CD4-positive, alpha-beta memory T cell (primary cell): ENCODE results near the gene MAIP1. TPM values are rescaled to one million over a fixed set of nuclear protein-coding genes. Genes with fewer than 3 reads are reported as not detected.
A peak's percentile ranks its signal among the peaks of the same experiment; 100 is the strongest.

ENCODE experiments used
- CTCF ChIA-PET: fragments of 350-600 bp; sonication (Branson Sonifier 250); formaldehyde crosslinking; loops from one replicate; lab custom pipeline; 2021; ENCODE audit warnings: inconsistent platforms; ENCODE audit not compliant: partially characterized antibody; lab: Charles Lee
- POLR2A ChIA-PET: fragments of 350-600 bp; sonication (Branson Sonifier 250); formaldehyde crosslinking; loops from one replicate; lab custom pipeline; 2021; ENCODE audit not compliant: partially characterized antibody; lab: Charles Lee
- DNase-seq, 5 donors: peaks; one replicate each; pipeline versions ENCODE4 v3.0.0 to v3.0.0-alpha.2; 2020 to 2022; ENCODE audit warnings: mixed read lengths in 1 of 5
- H3K27ac ChIP-seq: one replicate; pipeline ENCODE4 v1.7.0; 2013; ENCODE audit warnings: low read depth, low read length
- H3K27me3 ChIP-seq: 2 replicates; pipeline ENCODE4 v1.7.0; 2013; ENCODE audit warnings: mild to moderate bottlenecking, low read length, moderate library complexity; ENCODE audit not compliant: insufficient read depth
- H3K36me3 ChIP-seq: 2 replicates; pipeline ENCODE4 v1.7.0; 2013; ENCODE audit warnings: mild to moderate bottlenecking, low read length, moderate library complexity; ENCODE audit not compliant: insufficient read depth
- H3K4me1 ChIP-seq: 2 replicates; pipeline ENCODE4 v1.7.0; 2013; ENCODE audit warnings: mild to moderate bottlenecking, low read length, moderate library complexity; ENCODE audit not compliant: insufficient read depth
- H3K4me3 ChIP-seq, 2 donors: one replicate each; pipeline ENCODE4 v1.7.0; 2013; ENCODE audit warnings: low read length in 2 of 2, mild to moderate bottlenecking in 1 of 2
- H3K9me3 ChIP-seq, 2 donors: one replicate each; pipeline ENCODE4 v1.7.0; 2013; ENCODE audit warnings: low read length in 2 of 2, control low read depth in 1 of 2; ENCODE audit not compliant: control insufficient read depth in 1 of 2
- H3K27ac Mint-ChIP-seq, 7 donors: one replicate each; pipeline ENCODE4 v1.8.0; 2020 to 2021; ENCODE audit warnings: mixed read lengths in 7 of 7, mild to moderate bottlenecking in 6 of 7, inconsistent platforms in 3 of 7, moderate library complexity in 3 of 7
- H3K27me3 Mint-ChIP-seq, 2 donors: one replicate each; pipeline ENCODE4 v1.8.0; 2020 to 2021; ENCODE audit warnings: mixed read lengths in 2 of 2
- H3K36me3 Mint-ChIP-seq, 2 donors: one replicate each; pipeline ENCODE4 v1.8.0; 2020 to 2021; ENCODE audit warnings: mixed read lengths in 2 of 2, inconsistent platforms in 1 of 2, mild to moderate bottlenecking in 1 of 2
- H3K4me1 Mint-ChIP-seq, 4 donors: one replicate each; pipeline ENCODE4 v1.8.0; 2020 to 2021; ENCODE audit warnings: mixed read lengths in 4 of 4, mild to moderate bottlenecking in 1 of 4
- H3K4me3 Mint-ChIP-seq, 8 donors: one replicate each; pipeline ENCODE4 v1.8.0; 2020 to 2021; ENCODE audit warnings: mixed read lengths in 8 of 8, mild to moderate bottlenecking in 7 of 8, moderate library complexity in 6 of 8, inconsistent platforms in 3 of 8
- H3K9me3 Mint-ChIP-seq, 8 donors: one replicate each; pipeline ENCODE4 v1.8.0; 2020 to 2021; ENCODE audit warnings: mixed read lengths in 8 of 8, mild to moderate bottlenecking in 5 of 8, inconsistent platforms in 3 of 8, moderate library complexity in 1 of 8
- intact Hi-C: fragments of 100-400 bp; cut with micrococcal nuclease; formaldehyde crosslinking; loops from one replicate; pipeline ENCODE4 v1.15.1; 2023
- polyA plus RNA-seq, 2 donors: library from polyadenylated mRNA; unstranded; fragments of 300-500 nt; fragmentation: Illumina TruSeq; gene quantifications; one replicate each; pipeline ENCODE4 v1.2.3, GENCODE V29; 2021
- total RNA-seq, 2 experiments: library from RNA; stranded (reverse); gene quantifications; one replicate each; pipeline ENCODE4 v1.2.3, GENCODE V29; 2021

MAIP1 gene
- total and polyA plus RNA-seq, 4 experiments from 2014 or later, result 12.5 to 15.9 (median 14.5) TPM

GRCh38 chr2:199984755-199985154 is 29.4 kb downstream of the MAIP1 start:
- POLR2A ChIA-PET, result interaction anchor here (1.1 kb wide), 1 partner anchor 30 kb away, joined by 3 read pairs; no protein-coding TSS in a partner anchor
- no peaks in the 10 kb centered on the region for H3K9me3 ChIP-seq
- H3K27me3 ChIP-seq, result no peaks in the 10 kb centered on the region
- no peak overlapping the region for H3K27ac Mint-ChIP-seq
- H3K4me3 ChIP-seq, result no peak overlapping the region
- no peaks in the 10 kb centered on the region for H3K36me3 Mint-ChIP-seq
- H3K27ac ChIP-seq, result no peak overlapping the region
- peaks cover 4 to 9% (median 6%) of the 10 kb centered on the region in 4 donors for H3K4me1 Mint-ChIP-seq
- DNase-seq, result no peak
- peaks cover 0 to 2% (median 0%) of the 10 kb centered on the region in 8 donors for H3K9me3 Mint-ChIP-seq
- CTCF ChIA-PET, result interaction anchor here (1.1 to 3.2 kb wide), 9 partner anchors 19 to 509 kb away, joined by 3 to 17 read pairs (median 6); no protein-coding TSS in a partner anchor
- H3K27me3 Mint-ChIP-seq, result peaks cover 0 to 2% of the 10 kb centered on the region in 2 donors
- no peaks in the 10 kb centered on the region for H3K4me1 ChIP-seq
- H3K4me3 Mint-ChIP-seq, result no peak overlapping the region
- no peaks in the 10 kb centered on the region for H3K36me3 ChIP-seq
- intact Hi-C loops, result loop anchor here (5.0 kb wide), 1 partner anchor 323 kb away; the partner anchor contains the start of gene SPATS2L

GRCh38 chr2:199985625-199986207 is 30.3 kb downstream of the MAIP1 start:
- intact Hi-C loops, result loop anchor here (5.0 kb wide), 1 partner anchor 322 kb away; the partner anchor contains the start of gene SPATS2L
- H3K27ac Mint-ChIP-seq, result no peak overlapping the region
- CTCF ChIA-PET, result interaction anchor here (0.6 to 3.2 kb wide), 15 partner anchors 11 to 524 kb away, joined by 3 to 17 read pairs (median 4); partner anchors contain the start of gene KCTD18

DNA sequence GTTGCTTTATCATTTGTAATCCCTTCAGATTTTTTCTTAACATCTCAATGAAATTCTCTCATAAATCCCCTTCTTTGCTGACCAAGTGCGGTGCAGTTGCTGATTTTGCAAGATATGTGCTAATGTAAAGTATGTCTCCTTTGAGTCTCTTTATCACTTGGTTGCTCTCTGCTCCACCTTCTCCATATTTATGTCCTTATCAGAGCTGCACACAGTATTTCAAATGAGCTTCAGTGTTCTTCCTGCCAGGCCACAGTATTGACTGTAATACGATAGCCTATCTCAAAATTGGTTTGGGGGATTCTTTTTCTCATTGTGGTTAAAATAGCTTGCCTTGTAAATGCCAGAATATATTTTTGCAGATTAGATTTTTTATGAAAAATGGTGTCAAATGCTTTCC is 32.2 kb downstream of the MAIP1 start:
- CTCF ChIA-PET, result interaction anchor here (0.7 to 1.5 kb wide), 3 partner anchors 12 to 484 kb away, joined by 3 to 5 read pairs (median 4); no protein-coding TSS in a partner anchor
- Mint-ChIP-seq H3K27me3 (peaks cover 0 to 3% of the 10 kb centered on the region in 2 donors), H3K27ac (no peak overlapping the region), H3K9me3 (no peaks in the 10 kb centered on the region), H3K36me3 (no peaks in the 10 kb centered on the region), H3K4me1 (peaks cover 0 to 9% (median 5%) of the 10 kb centered on the region in 4 donors), H3K4me3 (no peak overlapping the region)
- no peak overlapping the region for H3K27ac ChIP-seq
- no peaks in the 10 kb centered on the region for H3K27me3 ChIP-seq
- POLR2A ChIA-PET, result no interaction called here
- H3K4me3 ChIP-seq, result no peak overlapping the region
- H3K36me3 ChIP-seq, result no peaks in the 10 kb centered on the region
- DNase-seq, result no peak
- no peaks in the 10 kb centered on the region for H3K4me1 ChIP-seq
- intact Hi-C loops, result loop anchor here (5.0 kb wide), 1 partner anchor 320 kb away; the partner anchor contains the start of gene SPATS2L
- H3K9me3 ChIP-seq, result no peaks in the 10 kb centered on the region

More at GRCh38 chr2:199985625-199986207, 30.3 kb downstream of the MAIP1 start:
- POLR2A ChIA-PET, result interaction anchor here (0.8 to 1.1 kb wide), 2 partner anchors 31 to 483 kb away, joined by 3 to 4 read pairs; no protein-coding TSS in a partner anchor
- Histone ChIP-seq H3K27ac (no peak overlapping the region), H3K9me3 (no peaks in the 10 kb centered on the region), H3K27me3 (no peaks in the 10 kb centered on the region), H3K4me3 (no peak overlapping the region), H3K36me3 (no peaks in the 10 kb centered on the region), H3K4me1 (no peaks in the 10 kb centered on the region)
- no peaks in the 10 kb centered on the region for H3K36me3 Mint-ChIP-seq
- peaks cover 0 to 2% (median 0%) of the 10 kb centered on the region in 8 donors for H3K9me3 Mint-ChIP-seq
- H3K27me3 Mint-ChIP-seq, result no peaks in the 10 kb centered on the region
- H3K4me3 Mint-ChIP-seq, result no peak overlapping the region
- H3K4me1 Mint-ChIP-seq, result peaks cover 0 to 9% (median 5%) of the 10 kb centered on the region in 4 donors
- DNase-seq, result peak; percentile 42 to 58 (median 50)

DNA sequence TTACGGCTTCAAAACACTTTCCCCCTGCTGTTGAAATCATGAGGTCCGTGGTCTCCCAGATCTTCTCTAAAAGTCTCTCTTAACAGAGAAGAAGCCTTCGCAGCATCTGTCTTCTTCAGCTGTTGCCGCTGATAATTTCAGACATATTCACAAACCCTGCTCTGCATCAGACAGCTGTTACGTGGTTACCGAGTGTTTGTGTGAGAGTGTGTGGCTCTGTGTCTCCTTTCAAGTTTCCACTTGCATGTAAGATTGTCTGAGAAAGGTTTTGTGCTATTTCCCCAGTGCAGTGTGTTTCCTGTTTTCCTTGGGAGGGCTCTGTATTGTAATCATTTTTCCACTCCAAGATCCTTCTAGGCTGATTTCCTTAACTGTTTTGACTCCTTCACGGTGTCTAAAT is 32.8 kb downstream of the MAIP1 start:
- no peak overlapping the region for H3K27ac Mint-ChIP-seq
- Histone ChIP-seq H3K27ac (no peak overlapping the region), H3K4me3 (no peak overlapping the region), H3K4me1 (no peaks in the 10 kb centered on the region), H3K27me3 (no peaks in the 10 kb centered on the region), H3K36me3 (no peaks in the 10 kb centered on the region), H3K9me3 (no peaks in the 10 kb centered on the region)
- intact Hi-C loops, result loop anchor here (5.0 kb wide), 1 partner anchor 319 kb away; the partner anchor contains the start of gene SPATS2L
- peaks cover 0 to 5% of the 10 kb centered on the region in 2 donors for H3K27me3 Mint-ChIP-seq
- POLR2A ChIA-PET, result no interaction called here
- CTCF ChIA-PET, result interaction anchor here (0.7 to 1.5 kb wide), 3 partner anchors 13 to 483 kb away, joined by 3 to 5 read pairs (median 4); no protein-coding TSS in a partner anchor
- no peak overlapping the region for H3K4me3 Mint-ChIP-seq
- no peak for DNase-seq
- peaks cover 0 to 9% (median 5%) of the 10 kb centered on the region in 4 donors for H3K4me1 Mint-ChIP-seq
- H3K36me3 Mint-ChIP-seq, result no peaks in the 10 kb centered on the region
- no peaks in the 10 kb centered on the region for H3K9me3 Mint-ChIP-seq

- no peaks in the 10 kb centered on the region for H3K36me3 ChIP-seq
- H3K9me3 ChIP-seq, result no peaks in the 10 kb centered on the region
- no peak overlapping the region for H3K4me3 ChIP-seq
- H3K4me1 Mint-ChIP-seq, result peaks cover 0 to 9% (median 5%) of the 10 kb centered on the region in 4 donors
- intact Hi-C loops, result loop anchor here (5.0 kb wide), 1 partner anchor 317 kb away; the partner anchor contains the start of gene SPATS2L
- no peaks in the 10 kb centered on the region for H3K27me3 ChIP-seq
- DNase-seq, result no peak
- no peak overlapping the region for H3K4me3 Mint-ChIP-seq
- H3K9me3 Mint-ChIP-seq, result no peaks in the 10 kb centered on the region
- H3K4me1 ChIP-seq, result no peaks in the 10 kb centered on the region
- peaks cover 0 to 5% of the 10 kb centered on the region in 2 donors for H3K27me3 Mint-ChIP-seq
- ChIA-PET POLR2A (no interaction called here), CTCF (interaction anchor here (1.0 kb wide), 1 partner anchor 492 kb away, joined by 4 read pairs; no protein-coding TSS in a partner anchor)
- no peak overlapping the region for H3K27ac Mint-ChIP-seq
- H3K36me3 Mint-ChIP-seq, result no peaks in the 10 kb centered on the region
- H3K27ac ChIP-seq, result no peak overlapping the region
Measured at GRCh38 chr2:199989822-199990221, 34.4 kb downstream of the MAIP1 start.

- no peak for DNase-seq
- H3K4me1 Mint-ChIP-seq, result no peaks in the 10 kb centered on the region
- CTCF ChIA-PET, result no interaction called here
- Histone ChIP-seq H3K4me1 (no peaks in the 10 kb centered on the region), H3K36me3 (no peaks in the 10 kb centered on the region), H3K27me3 (no peaks in the 10 kb centered on the region), H3K9me3 (no peaks in the 10 kb centered on the region), H3K27ac (no peak overlapping the region), H3K4me3 (no peak overlapping the region)
- H3K27me3 Mint-ChIP-seq, result peaks cover 0 to 5% of the 10 kb centered on the region in 2 donors
- no peak overlapping the region for H3K4me3 Mint-ChIP-seq
- no peak overlapping the region for H3K27ac Mint-ChIP-seq
- no peaks in the 10 kb centered on the region for H3K36me3 Mint-ChIP-seq
- intact Hi-C loops, result no loop called here
- no peaks in the 10 kb centered on the region for H3K9me3 Mint-ChIP-seq
- POLR2A ChIA-PET, result no interaction called here
Measured at GRCh38 chr2:199991691-199992090, 36.3 kb downstream of the MAIP1 start.

DNA sequence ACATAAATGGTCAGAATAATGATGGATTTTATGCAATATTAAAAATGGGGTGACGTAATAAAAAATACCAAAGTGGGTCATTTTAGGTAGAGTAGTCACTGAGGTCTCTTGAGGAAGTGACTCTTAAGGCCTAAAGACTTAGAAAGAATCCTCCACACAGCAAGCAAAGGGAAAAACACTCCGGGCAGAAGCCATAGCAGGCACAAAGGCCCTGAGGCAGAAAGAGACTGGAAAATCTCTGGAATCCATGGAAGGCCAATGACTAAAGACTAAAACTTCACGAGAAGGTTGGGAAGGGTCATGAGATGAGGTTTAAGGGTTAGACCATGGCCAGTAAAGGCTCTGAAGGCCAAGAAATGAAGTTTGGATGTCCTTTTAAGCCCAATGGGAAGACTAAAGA is 36.9 kb downstream of the MAIP1 start:
- Mint-ChIP-seq H3K27ac (peak overlapping the region in 1 of 7 donors; percentile 6), H3K4me3 (no peak overlapping the region), H3K9me3 (no peaks in the 10 kb centered on the region), H3K27me3 (peaks cover 0 to 5% of the 10 kb centered on the region in 2 donors), H3K4me1 (no peaks in the 10 kb centered on the region), H3K36me3 (no peaks in the 10 kb centered on the region)
- intact Hi-C loops, result no loop called here
- H3K27me3 ChIP-seq, result no peaks in the 10 kb centered on the region
- CTCF ChIA-PET, result no interaction called here
- H3K4me1 ChIP-seq, result no peaks in the 10 kb centered on the region
- POLR2A ChIA-PET, result no interaction called here
- no peaks in the 10 kb centered on the region for H3K36me3 ChIP-seq
- H3K9me3 ChIP-seq, result no peaks in the 10 kb centered on the region
- no peak overlapping the region for H3K4me3 ChIP-seq
- no peak overlapping the region for H3K27ac ChIP-seq
- no peak for DNase-seq
